Ascending aorta (tissue), 2 donors: ENCODE measurements around the gene RGSL1. TPM values are rescaled to one million over a fixed set of nuclear protein-coding genes. Genes with fewer than 3 reads are reported as not detected.

Experiments used
- DNase-seq, 2 donors: peaks; one replicate each; pipeline ENCODE4 v3.0.0-alpha.2; 2019; ENCODE audit warnings: low spot score in 2 of 2
- H3K27ac ChIP-seq, 2 donors: fragments of 200-600 bp; sonication (generic); one replicate each; pipeline ENCODE4 v1.5.1; 2016 to 2017; ENCODE audit warnings: mild to moderate bottlenecking in 1 of 2
- H3K27me3 ChIP-seq: fragments of 200-600 bp; sonication (generic); one replicate; pipeline ENCODE4 v1.5.1; 2017
- H3K36me3 ChIP-seq, 2 donors: fragments of 200-600 bp; sonication (generic); one replicate each; pipeline ENCODE4 v1.5.1; 2016
- H3K4me1 ChIP-seq, 2 donors: fragments of 200-600 bp; sonication (generic); one replicate each; pipeline ENCODE4 v1.5.1; 2016 to 2017; ENCODE audit warnings: mild to moderate bottlenecking in 1 of 2
- H3K4me3 ChIP-seq, 2 donors: fragments of 200-600 bp; sonication (generic); one replicate each; pipeline ENCODE4 v1.5.1; 2016 to 2017; ENCODE audit warnings: mild to moderate bottlenecking in 1 of 2
- H3K9me3 ChIP-seq, 2 donors: fragments of 200-600 bp; sonication (generic); one replicate each; pipeline ENCODE4 v1.5.1; 2016
- CTCF ChIP-seq, 3 experiments: fragments of 200-600 bp in 2 of 3; fragments of 450-650 bp in 1 of 3; sonication (generic) in 2 of 3; IDR thresholded peaks; one replicate each; pipeline ENCODE4 v1.5.1; 2016 to 2019; ENCODE audit warnings: antibody characterized with exemption in 3 of 3, mild to moderate bottlenecking in 1 of 3, moderate library complexity in 1 of 3
- intact Hi-C: fragments of 100-400 bp; cut with DNase I; formaldehyde crosslinking; loops from one replicate; pipeline ENCODE4 v1.15.1; 2023
- total RNA-seq: library from RNA; depleted of rRNA; stranded (reverse); fragments of >200 nt; gene quantifications from one replicate; pipeline ENCODE4 v1.1.0, GENCODE V29; 2016

RGSL1 gene
- total RNA-seq, 1 donor from 2014 or later: not detected

- no peaks in the 10 kb centered on the region for H3K27me3 ChIP-seq
- H3K36me3 ChIP-seq: peaks cover 5 to 15% of the 10 kb centered on the region in 2 donors
- no peak for DNase-seq
- H3K9me3 ChIP-seq: no peaks in the 10 kb centered on the region
- intact Hi-C loops: no loop called here
- TF ChIP-seq CTCF (IDR thresholded peaks at IDR 0.05): no peak
- no peaks in the 10 kb centered on the region for H3K4me1 ChIP-seq
- no peak overlapping the region for H3K4me3 ChIP-seq
- H3K27ac ChIP-seq: no peak overlapping the region
Measured at GRCh38 chr1:182569939-182570610, 120.1 kb downstream of the RGSL1 start.

GRCh38 chr1:182570611-182570970 lies 120.6 kb downstream of the RGSL1 start:
- Histone ChIP-seq H3K9me3 (no peaks in the 10 kb centered on the region), H3K36me3 (peaks cover 10 to 20% of the 10 kb centered on the region in 2 donors), H3K27me3 (no peaks in the 10 kb centered on the region), H3K27ac (no peak overlapping the region), H3K4me3 (no peak overlapping the region), H3K4me1 (no peaks in the 10 kb centered on the region)
- no peak for TF ChIP-seq CTCF (IDR thresholded peaks at IDR 0.05)
- intact Hi-C loops: no loop called here
- DNase-seq: no peak

GRCh38 chr1:182574156-182574555 lies 124.2 kb downstream of the RGSL1 start:
- no peak overlapping the region for H3K4me3 ChIP-seq
- no peak for DNase-seq
- H3K27ac ChIP-seq: no peak overlapping the region
- no peaks in the 10 kb centered on the region for H3K4me1 ChIP-seq
- H3K27me3 ChIP-seq: no peaks in the 10 kb centered on the region
- intact Hi-C loops: no loop called here
- TF ChIP-seq CTCF (IDR thresholded peaks at IDR 0.05): no peak
- peaks cover 19 to 24% of the 10 kb centered on the region in 2 donors for H3K36me3 ChIP-seq
- H3K9me3 ChIP-seq: no peaks in the 10 kb centered on the region

GRCh38 chr1:182575540-182576149 lies 125.7 kb downstream of the RGSL1 start:
- DNase-seq: no peak
- no peaks in the 10 kb centered on the region for H3K4me1 ChIP-seq
- H3K27ac ChIP-seq: no peak overlapping the region
- no peaks in the 10 kb centered on the region for H3K9me3 ChIP-seq
- no peaks in the 10 kb centered on the region for H3K27me3 ChIP-seq
- peaks cover 27 to 39% of the 10 kb centered on the region in 2 donors for H3K36me3 ChIP-seq
- no peak overlapping the region for H3K4me3 ChIP-seq
- intact Hi-C loops: no loop called here
- TF ChIP-seq CTCF (IDR thresholded peaks at IDR 0.05): no peak

GRCh38 chr1:182580736-182581135 lies 130.8 kb downstream of the RGSL1 start:
- DNase-seq: no peak
- TF ChIP-seq CTCF (IDR thresholded peaks at IDR 0.05): no peak
- Histone ChIP-seq H3K4me1 (peaks cover 0 to 3% of the 10 kb centered on the region in 2 donors), H3K4me3 (no peak overlapping the region), H3K27me3 (no peaks in the 10 kb centered on the region), H3K27ac (no peak overlapping the region), H3K36me3 (peaks cover 19 to 39% of the 10 kb centered on the region in 2 donors), H3K9me3 (no peaks in the 10 kb centered on the region)
- intact Hi-C loops: no loop called here
